Natural killer cell treated with Interleukin-12 subunit alpha and Interleukin-12 subunit beta and Interleukin-15 and Interleukin-18, amount 100 ng/mL, for 72 hours (primary cell): ENCODE data around the gene FCGR3B. TPM values are rescaled to one million over a fixed set of nuclear protein-coding genes. Genes with fewer than 3 reads are reported as not detected.
A peak's percentile ranks its signal among the peaks of the same experiment; 100 is the strongest.
"Not testable (repeated sequence)": the region's sequence is repeated elsewhere in the genome, so short reads cannot be mapped to it uniquely, and the experiment has no call there.

Experiments
- ATAC-seq, 2 donors: fragments of 150-1000 bp; cut with Tn5 transposase in 1 of 2; sonication (Bioruptor Pico), chemical (Tn5 transposase) in 1 of 2; 2 replicates each; pipeline ENCODE4 v1.10.0; 2021
- DNase-seq: peaks from one replicate; pipeline ENCODE4 v3.0.0; 2022; ENCODE audit warnings: low spot score
- H3K27ac Mint-ChIP-seq, 2 donors: 1 replicate in 1 of 2; 2 replicates in 1 of 2; pipeline ENCODE4 v1.8.0; 2022; ENCODE audit warnings: mixed read lengths in 2 of 2, mild to moderate bottlenecking in 1 of 2, moderate library complexity in 1 of 2
- H3K27me3 Mint-ChIP-seq, 2 donors: 1 replicate in 1 of 2; 2 replicates in 1 of 2; pipeline ENCODE4 v1.8.0; 2022; ENCODE audit warnings: mixed read lengths in 2 of 2
- H3K36me3 Mint-ChIP-seq: one replicate; pipeline ENCODE4 v1.8.0; 2022; ENCODE audit warnings: mixed read lengths
- H3K4me1 Mint-ChIP-seq, 2 donors: 1 replicate in 1 of 2; 2 replicates in 1 of 2; pipeline ENCODE4 v1.8.0; 2022; ENCODE audit warnings: low read depth in 2 of 2, mixed read lengths in 2 of 2, mild to moderate bottlenecking in 1 of 2
- H3K4me3 Mint-ChIP-seq: one replicate; pipeline ENCODE4 v1.8.0; 2022; ENCODE audit warnings: mixed read lengths
- H3K9me3 Mint-ChIP-seq: 2 replicates; pipeline ENCODE4 v1.8.0; 2022; ENCODE audit warnings: mixed read lengths
- total RNA-seq, 2 donors: library from RNA; stranded (reverse); gene quantifications; one replicate each; pipeline ENCODE4 v1.2.3, GENCODE V29; 2022

FCGR3B gene
- total RNA-seq, 2 donors from 2014 or later = 2.7 to 3.0 TPM

DNA sequence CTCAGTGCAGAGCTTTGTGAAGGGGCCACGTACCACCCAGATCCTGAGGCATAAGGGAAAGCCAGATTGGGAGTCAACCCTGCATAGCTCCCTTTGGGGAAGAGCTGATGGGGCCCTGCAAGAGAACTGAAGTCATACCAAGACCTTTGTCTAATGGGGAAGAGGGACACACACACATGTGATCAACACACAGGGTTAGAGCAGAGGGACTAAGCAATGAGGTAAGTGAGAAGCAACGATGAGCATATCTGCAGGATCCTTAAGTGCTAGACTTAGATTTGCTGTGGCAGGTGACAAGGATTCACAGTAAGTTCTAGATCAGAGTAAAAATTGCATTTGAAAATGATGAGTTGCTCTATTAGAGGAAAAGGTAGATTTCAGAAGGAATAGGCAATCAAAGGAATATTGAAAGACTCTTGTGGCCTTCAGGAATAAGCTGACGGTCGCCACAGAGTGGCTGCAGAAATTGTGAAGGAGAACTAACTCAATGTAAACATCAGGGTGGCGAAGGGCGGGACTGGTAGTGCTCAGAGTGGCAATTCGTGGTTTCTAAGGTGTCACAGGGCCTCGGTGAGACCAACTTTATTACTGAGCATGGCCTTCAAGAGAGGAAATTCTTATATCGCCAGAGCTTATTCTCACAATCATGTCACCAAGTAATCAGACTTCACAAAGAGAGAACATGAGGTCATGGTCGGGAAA lies 4.4 kb downstream of the FCGR3B start:
- Mint-ChIP-seq H3K27ac (peak overlapping the region; percentile 70), H3K4me3 (peak overlapping the region; percentile 67), H3K4me1 (peaks cover 36 to 47% of the 10 kb centered on the region in 2 donors)
- not testable (repeated sequence) for DNase-seq, H3K9me3 Mint-ChIP-seq, H3K36me3 Mint-ChIP-seq, H3K27me3 Mint-ChIP-seq
- peak; percentile 61 to 67 for ATAC-seq

DNA sequence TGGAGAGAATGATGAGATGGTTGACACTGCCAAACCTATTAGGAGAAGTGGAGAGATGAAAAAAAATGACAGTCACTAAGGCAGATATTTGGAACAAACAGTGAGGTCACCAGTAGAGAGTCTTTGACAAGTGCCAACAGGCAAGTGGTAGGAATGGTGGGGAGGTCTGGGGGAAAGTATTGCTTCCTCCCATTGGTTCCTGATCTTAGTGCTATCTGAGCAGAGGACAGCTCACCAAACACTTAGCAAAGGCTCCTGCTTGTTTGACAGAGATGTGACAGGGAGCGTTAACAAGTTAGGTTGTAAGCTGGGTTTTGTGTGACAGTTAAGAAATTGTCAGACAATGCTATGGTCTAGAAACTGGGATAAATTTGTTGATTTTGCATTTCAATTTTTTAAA lies 6.4 kb downstream of the FCGR3B start:
- DNase-seq, H3K9me3 Mint-ChIP-seq, H3K36me3 Mint-ChIP-seq, H3K27me3 Mint-ChIP-seq: not testable (repeated sequence)
- peak in 1 of 2 donors; percentile 46 for ATAC-seq
- H3K4me1 Mint-ChIP-seq = peaks cover 48 to 62% of the 10 kb centered on the region in 2 donors
- peak overlapping the region; percentile 56 for H3K4me3 Mint-ChIP-seq
- H3K27ac Mint-ChIP-seq = peak overlapping the region; percentile 81

DNA sequence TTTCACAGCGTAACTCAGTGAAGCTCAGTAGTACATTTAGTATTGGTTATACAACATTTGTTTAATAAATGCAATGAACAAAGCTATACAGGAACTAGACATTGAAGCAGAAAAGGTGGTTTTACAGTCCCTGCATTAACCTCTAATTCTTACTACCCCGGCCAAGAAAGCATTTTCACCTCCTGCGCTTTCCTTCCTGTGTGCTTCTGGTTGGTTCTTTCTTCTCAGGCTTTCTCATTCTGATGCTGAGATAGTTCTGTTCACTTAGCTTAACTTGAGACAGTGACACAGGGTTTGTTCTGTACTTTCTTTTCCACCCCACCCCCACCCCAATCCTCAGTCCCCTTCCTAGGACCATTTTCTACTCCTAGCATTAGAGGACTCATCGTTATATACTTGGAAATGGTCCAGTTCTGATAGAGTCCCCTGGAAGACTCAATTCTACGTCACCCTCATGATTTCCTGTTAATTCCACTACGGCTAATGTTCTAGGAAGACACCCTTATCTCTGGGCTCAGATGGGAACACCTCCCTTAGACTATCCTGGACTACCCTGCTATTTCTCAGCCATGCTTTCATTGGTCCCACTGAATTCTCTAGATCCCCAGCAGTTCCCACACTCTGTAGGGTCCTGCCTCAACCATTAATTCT lies 7.5 kb downstream of the FCGR3B start:
- not testable (repeated sequence) for DNase-seq, H3K36me3 Mint-ChIP-seq, H3K27me3 Mint-ChIP-seq, H3K9me3 Mint-ChIP-seq
- ATAC-seq = peak; percentile 52 to 64
- Mint-ChIP-seq H3K4me1 (peaks cover 48 to 62% of the 10 kb centered on the region in 2 donors), H3K4me3 (peak overlapping the region; percentile 56), H3K27ac (peak overlapping the region; percentile 81)

DNA sequence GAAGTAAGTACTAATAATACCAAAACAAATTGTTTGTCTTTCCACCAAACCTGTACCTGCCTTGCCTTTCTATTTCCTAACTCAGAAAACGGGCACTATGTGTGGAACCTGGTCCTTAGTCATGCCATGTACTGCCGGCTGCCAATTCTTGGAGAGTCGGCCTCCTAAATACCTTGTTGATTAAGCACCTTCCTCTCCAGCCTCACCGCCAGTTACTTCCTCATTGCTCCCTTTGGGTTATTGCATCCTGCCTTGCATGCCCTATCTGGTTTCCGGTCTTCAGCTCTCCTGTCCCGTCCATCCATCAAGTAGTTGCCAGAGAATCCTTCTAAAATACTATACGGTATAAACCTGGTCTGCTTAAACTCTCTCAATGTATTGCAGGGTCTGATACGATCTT lies 8.9 kb downstream of the FCGR3B start:
- H3K27me3 Mint-ChIP-seq, DNase-seq, H3K36me3 Mint-ChIP-seq, H3K9me3 Mint-ChIP-seq: not testable (repeated sequence)
- Mint-ChIP-seq H3K4me3 (peak overlapping the region; percentile 99), H3K4me1 (peaks cover 45 to 53% of the 10 kb centered on the region in 2 donors), H3K27ac (peak overlapping the region; percentile 81 to 97)
- peak; percentile 24 to 55 for ATAC-seq

DNA sequence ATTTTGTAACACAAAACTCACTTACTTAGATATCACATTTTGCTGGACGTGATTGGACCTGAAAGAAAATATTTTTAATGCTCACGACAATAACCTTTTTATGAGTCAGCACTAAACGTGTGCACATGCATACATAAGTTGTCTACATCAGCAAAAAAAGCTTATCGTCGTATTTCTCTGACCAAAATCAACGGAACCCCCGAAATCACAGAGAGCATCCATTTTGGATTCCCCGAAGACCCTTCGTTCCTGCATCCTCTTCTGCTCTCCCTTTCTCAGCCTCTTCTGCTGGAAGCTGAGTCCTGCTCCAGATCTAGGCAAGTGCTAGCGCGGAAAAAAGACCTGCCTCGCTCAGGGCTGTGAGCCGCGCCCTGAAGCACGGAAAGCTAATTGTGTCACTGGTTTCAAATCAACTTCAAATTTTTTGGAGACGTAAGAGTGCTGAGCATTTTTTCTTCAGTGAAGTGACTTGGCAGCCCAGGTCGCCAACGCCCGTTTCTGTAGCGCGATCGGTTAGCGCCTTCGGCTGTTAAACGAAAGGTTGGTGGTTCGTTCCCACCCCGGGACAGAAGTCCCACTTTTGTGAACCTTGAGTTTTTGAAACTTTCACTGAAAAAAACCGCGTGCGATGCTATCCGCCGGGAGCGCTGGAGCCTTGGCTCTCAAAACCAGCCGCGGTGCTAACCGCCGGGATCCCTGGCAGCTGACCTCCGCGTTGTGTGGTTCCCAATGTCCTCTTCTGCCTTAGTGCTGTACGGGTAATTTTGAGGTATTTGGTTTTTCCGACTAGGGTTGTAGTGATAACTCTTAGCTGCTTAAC lies 9.6 kb downstream of the FCGR3B start:
- Mint-ChIP-seq H3K27ac (peak overlapping the region; percentile 81 to 97), H3K4me3 (peak overlapping the region; percentile 99), H3K4me1 (peaks cover 40 to 47% of the 10 kb centered on the region in 2 donors)
- not testable (repeated sequence) for H3K36me3 Mint-ChIP-seq, H3K9me3 Mint-ChIP-seq, H3K27me3 Mint-ChIP-seq
- ATAC-seq = peak; percentile 67 to 78
- DNase-seq = peak; percentile 75

DNA sequence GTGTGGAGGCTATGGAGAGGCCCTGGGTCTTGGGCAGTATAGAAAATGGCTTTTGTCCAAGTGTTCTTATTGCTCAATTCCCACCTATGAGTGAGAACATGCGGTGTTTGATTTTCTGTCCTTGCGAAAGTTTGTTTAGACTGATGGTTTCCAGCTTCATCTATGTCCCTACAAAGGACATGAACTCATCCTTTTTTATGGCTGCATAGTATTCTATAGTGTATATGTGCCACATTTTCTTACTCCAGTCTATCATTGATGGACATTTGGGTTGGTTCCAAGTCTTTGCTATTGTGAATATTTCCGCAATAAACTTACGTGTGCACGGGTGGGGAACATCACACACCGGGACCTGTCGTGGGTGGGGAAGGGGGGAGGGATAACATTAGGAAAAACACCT lies 10.6 kb downstream of the FCGR3B start:
- not testable (repeated sequence) for DNase-seq, H3K36me3 Mint-ChIP-seq, H3K9me3 Mint-ChIP-seq, ATAC-seq, H3K27me3 Mint-ChIP-seq
- H3K4me1 Mint-ChIP-seq = peaks cover 36 to 42% of the 10 kb centered on the region in 2 donors
- peak overlapping the region; percentile 99 for H3K4me3 Mint-ChIP-seq
- H3K27ac Mint-ChIP-seq = peak overlapping the region; percentile 81 to 97

DNA sequence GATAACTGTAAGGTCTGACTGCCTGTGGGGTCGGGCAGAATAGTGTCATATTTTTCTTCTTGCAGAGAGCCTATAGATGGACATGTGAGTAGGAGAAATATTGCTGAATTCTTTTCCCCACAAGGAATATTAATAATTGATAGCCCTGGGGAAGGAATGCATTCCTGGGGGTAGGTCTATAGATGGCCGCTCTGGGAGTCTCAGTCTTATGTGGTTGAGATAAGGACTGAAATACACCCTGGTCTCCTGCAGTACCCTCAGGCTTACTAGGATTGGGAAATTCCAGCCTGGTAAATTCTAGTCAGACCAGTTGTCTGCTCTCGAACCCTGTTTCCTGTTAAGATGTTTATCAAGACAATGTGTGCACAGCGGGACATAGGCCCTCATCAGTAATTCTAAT lies 12.5 kb downstream of the FCGR3B start:
- not testable (repeated sequence) for ATAC-seq, H3K27me3 Mint-ChIP-seq, H3K4me3 Mint-ChIP-seq, H3K36me3 Mint-ChIP-seq, H3K9me3 Mint-ChIP-seq, H3K27ac Mint-ChIP-seq, DNase-seq
- peaks cover 25 to 30% of the 10 kb centered on the region in 2 donors for H3K4me1 Mint-ChIP-seq

DNA sequence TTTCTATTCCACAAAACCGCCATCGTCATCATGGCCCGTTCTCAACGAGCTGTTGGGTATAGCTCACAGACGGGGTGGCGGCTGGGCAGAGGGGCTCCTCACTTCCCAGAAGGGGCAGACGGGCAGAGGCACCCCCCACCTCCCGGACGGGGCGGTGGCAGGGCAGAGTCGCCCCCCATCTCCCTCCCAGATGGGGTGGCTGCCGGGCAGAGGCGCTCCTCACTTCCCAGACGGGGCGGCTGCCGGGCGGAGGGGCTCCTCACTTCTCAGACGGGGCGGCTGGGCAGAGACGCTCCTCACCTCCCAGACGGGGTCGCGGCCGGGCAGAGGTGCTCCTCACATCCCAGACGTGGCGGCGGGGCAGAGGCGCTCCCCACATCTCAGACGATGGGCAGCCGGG lies 14.6 kb downstream of the FCGR3B start:
- H3K36me3 Mint-ChIP-seq, H3K27me3 Mint-ChIP-seq, H3K27ac Mint-ChIP-seq, H3K4me3 Mint-ChIP-seq, ATAC-seq, H3K9me3 Mint-ChIP-seq, DNase-seq: not testable (repeated sequence)
- peaks cover 27 to 34% of the 10 kb centered on the region in 2 donors for H3K4me1 Mint-ChIP-seq

DNA sequence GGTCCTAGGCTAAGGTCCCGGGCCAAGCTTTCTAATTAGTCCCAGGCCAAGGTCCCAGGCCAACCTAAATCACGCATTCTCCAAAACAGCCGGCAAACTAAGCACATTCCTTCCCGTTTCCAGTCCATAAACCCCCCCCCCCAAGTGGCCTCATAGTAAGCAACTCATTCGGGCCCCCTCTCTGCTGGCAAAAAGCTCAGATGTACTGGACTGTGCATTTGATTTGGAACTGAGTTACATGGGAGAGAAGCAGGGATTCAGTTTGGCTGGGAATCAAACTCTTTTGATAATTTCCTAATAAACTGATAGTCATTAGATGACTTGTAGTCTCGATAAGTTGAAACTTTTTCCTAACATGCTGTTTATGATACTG lies 17.8 kb downstream of the FCGR3B start:
- not testable (repeated sequence) for DNase-seq, H3K27me3 Mint-ChIP-seq, H3K36me3 Mint-ChIP-seq, H3K9me3 Mint-ChIP-seq, ATAC-seq
- H3K4me3 Mint-ChIP-seq = peak overlapping the region; percentile 94
- peak overlapping the region; percentile 97 to 99 for H3K27ac Mint-ChIP-seq
- H3K4me1 Mint-ChIP-seq = peaks cover 20 to 27% of the 10 kb centered on the region in 2 donors

DNA sequence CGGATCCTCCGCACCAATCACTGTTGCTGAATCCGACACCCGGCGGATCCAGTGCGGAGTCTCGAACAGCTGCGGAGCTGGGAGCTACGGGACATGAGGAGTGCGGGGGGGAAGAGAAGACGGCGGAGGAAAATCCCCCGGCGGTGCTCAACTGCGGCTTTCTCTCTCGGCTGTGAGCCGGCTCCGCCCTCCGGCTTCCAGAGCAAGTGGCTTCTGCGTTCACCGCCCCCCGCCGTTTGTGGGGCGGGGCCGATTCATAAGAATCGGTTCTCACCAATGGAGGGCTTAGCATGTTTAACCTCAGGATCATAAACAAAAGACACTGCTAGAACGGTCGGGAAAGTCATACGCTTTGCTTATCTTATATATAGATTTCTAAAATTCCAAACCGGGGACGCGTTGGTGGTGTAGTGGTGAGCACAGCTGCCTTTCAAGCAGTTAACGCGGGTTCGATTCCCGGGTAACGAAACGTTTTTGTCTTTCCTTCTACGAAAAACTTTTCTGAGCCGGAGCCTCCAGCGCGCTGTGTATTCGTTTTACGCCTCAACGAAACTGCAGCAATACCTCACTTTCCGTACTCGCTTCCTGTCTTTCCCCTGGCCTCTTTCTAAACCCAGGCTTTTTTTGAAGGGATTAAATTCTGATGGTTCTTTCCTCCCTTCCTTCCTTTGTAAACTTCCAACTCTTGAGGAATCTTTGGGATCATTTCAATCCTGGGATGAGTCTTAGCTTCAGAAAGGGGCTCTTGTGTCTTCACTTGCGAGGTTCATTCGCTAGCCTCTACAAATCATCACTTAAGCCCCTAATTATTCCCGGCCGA lies 18.4 kb downstream of the FCGR3B start:
- not testable (repeated sequence) for H3K27me3 Mint-ChIP-seq, H3K9me3 Mint-ChIP-seq, H3K36me3 Mint-ChIP-seq
- Mint-ChIP-seq H3K4me3 (peak overlapping the region; percentile 94), H3K27ac (peak overlapping the region; percentile 97 to 99), H3K4me1 (peaks cover 20 to 27% of the 10 kb centered on the region in 2 donors)
- ATAC-seq (peak; percentile 94 to 96), DNase-seq (peak; percentile 96)

DNA sequence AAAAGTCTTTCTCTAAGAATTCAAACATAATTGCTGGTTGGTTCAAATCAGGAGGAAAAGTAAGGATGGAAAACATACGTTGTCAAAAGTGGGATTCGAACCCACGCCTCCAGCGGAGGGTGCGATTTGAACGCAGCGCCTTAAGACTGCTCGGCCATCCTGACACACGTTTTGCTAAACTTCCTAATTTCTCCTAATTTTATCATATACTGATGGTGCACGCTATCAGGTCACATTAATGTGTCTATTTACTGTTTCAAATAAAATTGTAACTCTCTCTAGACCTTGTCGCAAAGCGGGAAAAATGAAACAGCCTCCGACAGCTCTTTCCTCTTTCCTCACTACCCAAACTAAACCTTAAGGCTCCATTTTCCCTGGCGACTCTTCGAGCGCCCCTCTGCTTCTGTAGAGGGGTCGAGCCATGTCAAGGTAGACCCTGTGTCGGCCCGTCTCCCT lies 19.1 kb downstream of the FCGR3B start:
- H3K27me3 Mint-ChIP-seq, H3K9me3 Mint-ChIP-seq, H3K36me3 Mint-ChIP-seq, DNase-seq: not testable (repeated sequence)
- Mint-ChIP-seq H3K4me3 (peak overlapping the region; percentile 94), H3K4me1 (peaks cover 20 to 27% of the 10 kb centered on the region in 2 donors), H3K27ac (peak overlapping the region; percentile 97 to 99)
- ATAC-seq = peak; percentile 1 to 2

DNA sequence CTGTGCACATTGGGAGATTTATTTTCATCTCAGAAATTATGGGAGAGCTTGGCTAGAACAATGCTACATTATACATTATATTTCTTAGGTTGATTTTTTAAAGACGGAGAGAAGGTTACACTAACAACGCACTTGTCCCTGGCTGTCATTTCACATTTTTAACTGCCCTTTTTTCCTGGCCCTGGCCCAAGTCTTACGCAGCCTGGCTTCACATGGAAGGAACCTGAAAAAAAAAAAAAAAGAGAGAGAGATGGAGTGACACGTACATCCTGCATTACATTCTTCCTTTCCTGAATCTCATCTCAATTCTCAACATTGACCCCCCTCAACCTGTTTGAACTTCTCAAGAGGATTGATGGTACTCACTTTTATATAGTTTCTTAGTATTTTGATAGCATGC lies 20.8 kb downstream of the FCGR3B start:
- Mint-ChIP-seq H3K27ac (peak overlapping the region in 1 of 2 donors; percentile 29), H3K4me1 (peaks cover 20 to 27% of the 10 kb centered on the region in 2 donors)
- not testable (repeated sequence) for H3K36me3 Mint-ChIP-seq, H3K9me3 Mint-ChIP-seq, DNase-seq, H3K4me3 Mint-ChIP-seq, ATAC-seq, H3K27me3 Mint-ChIP-seq
